Activated CD4-positive, alpha-beta T cell treated with anti-CD3 and anti-CD28 coated beads, Interleukin-2, amount 50 U/mL, for 24 hours (primary cell): ENCODE results near the gene TMEM203.

Experiments
- DNase-seq, 2 donors: peaks; one replicate each; pipeline ENCODE4 v3.0.0-alpha.2; 2020; ENCODE audit warnings: low read depth in 1 of 2, low spot score in 1 of 2

TMEM203 gene

DNA sequence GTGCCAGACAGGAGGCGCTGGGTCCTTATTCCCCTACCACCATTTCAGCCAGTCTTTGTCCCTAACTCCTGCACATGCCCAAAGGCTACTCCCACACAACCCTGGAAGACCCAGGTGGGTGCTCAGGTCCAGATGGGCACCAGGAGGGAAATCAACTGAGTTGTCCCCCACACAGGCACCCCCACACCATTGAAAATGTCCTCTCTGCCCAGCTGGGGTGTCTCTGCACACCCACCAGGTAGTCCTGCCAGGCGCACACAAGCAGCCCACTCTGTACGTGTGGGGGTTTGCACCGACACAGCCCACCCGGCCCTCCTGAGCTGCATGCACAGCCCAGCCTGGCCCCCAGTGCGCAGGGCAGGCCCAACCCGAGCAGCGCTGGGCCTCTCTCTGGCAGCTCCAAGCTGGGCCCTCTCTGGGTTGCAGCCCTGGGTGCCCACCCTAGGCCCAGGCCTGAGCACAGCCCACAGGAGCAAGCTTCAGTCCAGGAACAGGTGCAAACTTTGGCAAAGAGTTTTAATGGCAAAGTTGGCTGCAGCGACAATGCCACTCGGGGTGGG lies 14.4 kb upstream of the TMEM203 start:
- no peak for DNase-seq

DNA sequence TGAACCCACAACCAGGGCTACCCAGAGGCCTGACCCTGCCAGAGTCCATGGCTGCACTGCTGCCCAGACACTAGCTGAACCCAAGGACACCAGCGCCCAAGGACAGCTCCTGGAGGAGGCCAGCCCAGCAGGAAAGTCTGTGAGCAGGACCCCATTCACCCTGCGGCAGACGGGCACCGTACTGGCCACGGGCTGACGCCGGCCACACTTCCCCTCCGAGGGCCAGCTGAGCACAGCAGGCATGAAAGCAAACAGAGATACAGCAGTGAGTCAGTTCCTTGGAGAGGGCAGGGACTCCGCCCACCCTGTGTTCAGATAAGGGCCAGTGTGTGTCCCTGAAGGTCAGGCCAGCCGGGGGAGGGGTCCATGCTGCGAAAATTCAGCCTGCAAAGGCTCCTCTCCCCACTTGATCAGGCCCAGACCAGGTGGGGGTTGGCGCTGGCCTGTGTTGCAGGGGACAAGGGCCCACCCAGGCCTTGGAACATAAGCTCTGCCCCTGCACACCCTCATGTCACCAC lies 13.4 kb upstream of the TMEM203 start:
- DNase-seq = no peak

DNA sequence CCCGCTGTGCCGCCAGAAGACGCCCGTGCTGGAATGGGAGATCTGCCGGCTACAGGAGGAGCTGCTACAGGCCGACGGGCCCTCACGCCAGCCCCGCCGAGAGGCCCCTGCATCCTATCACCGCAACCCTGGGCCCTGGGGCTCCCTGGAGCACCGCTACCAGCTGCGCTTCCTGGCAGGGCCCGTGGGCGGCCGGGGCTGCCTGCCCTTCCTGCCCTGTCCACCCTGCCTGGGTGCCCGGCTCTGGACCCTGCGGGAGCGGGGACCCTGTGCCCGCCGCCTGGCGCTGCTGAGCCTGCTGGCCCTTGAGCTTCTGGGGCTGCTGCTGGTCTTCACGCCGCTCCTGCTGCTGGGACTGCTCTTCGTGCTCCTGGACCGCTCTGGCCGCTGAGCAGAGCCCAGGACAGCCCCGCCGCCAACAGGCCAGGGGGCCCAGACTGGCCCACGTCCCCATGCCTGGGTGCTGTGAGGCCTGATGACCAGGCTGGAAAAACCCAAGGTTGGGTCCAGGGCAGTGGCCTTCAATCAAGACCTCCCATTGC lies 12.8 kb upstream of the TMEM203 start:
- DNase-seq = no peak

DNA sequence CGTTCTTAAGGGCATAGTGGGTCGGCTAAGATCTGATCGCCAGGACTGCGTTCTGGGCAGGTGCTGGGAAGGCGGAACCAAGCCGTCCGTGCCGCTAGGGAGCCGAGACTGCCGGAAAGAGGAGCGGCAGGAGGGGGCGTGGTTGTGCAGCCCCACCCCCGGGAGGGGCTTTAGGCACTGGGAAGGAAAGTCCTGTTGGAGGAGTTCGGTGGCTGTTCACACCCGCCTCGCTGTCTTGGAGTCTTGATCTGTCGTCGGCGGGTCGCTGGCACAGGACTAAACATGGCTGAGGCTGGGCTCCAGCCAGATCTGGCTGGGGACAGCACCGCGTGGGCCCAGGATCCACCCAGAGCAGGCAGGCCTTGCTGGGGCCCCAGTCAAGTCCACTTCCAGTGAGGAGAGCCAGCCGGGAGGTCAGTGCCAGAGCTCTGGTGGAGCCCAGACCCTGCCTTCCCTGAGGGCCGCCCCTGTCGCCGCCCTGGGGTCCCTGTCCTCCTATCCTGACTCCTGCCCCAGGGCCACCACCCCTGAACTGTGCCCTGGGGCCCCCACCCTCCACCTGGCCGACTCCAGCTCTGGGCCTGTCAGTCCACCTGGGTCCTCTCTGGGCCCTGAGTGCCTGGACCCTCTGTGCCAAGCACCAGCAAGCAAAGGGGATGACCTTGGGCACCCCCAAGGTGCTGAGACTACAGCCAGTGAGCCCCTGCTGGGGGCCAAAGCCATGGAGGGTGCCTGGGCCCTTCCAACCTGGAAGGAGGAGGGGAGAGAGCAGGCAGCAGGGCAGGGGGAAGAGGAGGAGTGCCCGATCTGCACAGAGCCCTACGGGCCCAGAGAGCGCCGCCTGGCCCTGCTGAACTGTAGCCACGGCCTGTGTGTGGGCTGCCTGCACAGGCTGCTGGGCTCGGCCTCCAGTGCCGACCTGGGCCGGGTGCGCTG lies 12.1 kb upstream of the TMEM203 start:
- no peak for DNase-seq

DNA sequence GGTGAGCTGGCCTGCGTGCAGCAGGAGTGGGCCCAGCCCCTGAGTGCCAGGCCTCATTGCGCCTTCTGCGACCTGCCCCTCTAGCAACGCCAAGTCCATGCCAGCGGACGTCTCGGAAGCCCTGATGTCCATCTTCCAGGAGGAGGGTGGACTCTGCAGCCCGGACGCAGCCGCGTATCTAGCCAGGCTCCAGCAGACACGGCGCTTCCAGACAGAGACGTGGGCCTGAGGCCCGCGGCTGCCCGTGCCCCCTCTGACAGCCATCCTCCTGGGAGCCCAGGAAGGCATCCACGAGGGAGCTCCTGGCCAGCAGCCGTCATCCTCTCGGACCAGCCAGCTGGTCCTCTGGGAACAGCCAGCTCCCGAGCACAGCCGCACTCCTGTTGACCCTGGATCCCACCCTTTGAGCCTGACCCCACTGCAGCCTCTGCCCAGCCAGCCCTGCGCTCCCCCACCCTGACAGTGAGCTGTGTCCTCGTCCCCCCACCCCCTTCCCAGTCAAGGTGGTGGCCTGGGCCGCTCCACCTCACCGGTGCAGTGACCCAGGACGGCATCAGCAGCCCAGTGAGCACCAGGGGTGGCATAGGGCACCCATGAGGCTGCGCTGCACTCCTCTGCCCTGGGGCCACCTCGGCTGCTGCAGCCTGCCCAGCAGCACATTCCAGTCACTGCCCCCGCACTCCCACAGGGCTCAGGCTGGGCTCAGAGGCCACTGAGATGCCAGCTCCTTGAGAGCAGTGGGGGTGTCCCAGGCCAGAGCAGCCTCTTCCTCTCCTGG lies 10.9 kb upstream of the TMEM203 start:
- no peak for DNase-seq

DNA sequence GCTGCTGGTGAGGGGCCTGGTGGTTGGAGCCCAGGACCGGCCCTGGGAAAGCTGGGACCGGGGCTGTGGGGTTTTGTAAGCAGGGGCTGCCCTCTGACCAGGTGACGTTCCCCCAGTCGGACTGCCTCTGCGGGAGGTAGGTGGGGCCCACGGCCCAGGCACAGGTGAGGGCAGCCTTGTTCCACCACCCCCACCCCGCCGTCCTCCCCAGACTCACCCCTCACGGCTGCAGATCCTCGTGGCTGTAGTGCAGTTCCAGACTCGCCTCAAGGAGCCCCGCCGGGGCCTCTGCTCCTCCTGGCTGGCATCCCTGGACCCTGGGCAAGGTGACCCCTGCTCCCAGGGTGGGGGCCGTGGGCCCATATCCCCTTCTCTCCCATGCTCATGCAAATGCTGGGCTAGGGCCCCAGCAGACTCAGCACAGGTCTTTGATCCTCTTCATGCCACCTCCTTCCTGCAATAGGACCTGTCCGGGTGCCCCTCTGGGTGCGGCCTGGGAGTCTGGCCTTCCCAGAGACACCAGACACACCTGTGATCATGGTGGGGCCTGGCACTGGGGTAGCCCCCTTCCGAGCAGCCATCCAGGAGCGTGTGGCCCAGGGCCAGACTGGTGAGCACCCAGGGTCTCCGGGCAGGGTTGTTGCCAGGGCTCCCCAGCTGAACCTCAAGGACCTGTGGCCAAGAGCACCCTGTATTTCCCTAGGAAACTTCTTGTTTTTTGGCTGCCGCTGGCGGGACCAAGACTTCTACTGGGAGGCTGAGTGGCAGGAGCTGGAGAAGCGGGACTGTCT lies 9.9 kb upstream of the TMEM203 start:
- DNase-seq = no peak

DNA sequence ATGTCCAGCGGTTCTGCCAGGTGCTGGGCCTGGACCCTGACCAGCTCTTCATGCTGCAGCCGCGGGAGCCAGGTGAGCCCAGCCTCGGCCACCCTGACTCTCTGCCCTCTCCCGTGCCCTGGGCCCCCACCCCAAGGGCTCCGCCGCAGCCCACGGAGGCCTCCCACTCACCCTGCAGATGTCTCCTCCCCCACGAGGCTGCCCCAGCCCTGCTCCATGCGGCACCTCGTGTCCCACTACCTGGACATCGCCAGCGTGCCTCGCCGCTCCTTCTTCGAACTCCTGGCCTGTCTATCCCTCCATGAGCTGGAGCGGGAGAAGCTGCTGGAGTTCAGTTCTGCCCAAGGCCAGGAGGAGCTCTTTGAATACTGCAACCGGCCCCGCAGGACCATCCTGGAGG lies 9.2 kb upstream of the TMEM203 start:
- DNase-seq = no peak

DNA sequence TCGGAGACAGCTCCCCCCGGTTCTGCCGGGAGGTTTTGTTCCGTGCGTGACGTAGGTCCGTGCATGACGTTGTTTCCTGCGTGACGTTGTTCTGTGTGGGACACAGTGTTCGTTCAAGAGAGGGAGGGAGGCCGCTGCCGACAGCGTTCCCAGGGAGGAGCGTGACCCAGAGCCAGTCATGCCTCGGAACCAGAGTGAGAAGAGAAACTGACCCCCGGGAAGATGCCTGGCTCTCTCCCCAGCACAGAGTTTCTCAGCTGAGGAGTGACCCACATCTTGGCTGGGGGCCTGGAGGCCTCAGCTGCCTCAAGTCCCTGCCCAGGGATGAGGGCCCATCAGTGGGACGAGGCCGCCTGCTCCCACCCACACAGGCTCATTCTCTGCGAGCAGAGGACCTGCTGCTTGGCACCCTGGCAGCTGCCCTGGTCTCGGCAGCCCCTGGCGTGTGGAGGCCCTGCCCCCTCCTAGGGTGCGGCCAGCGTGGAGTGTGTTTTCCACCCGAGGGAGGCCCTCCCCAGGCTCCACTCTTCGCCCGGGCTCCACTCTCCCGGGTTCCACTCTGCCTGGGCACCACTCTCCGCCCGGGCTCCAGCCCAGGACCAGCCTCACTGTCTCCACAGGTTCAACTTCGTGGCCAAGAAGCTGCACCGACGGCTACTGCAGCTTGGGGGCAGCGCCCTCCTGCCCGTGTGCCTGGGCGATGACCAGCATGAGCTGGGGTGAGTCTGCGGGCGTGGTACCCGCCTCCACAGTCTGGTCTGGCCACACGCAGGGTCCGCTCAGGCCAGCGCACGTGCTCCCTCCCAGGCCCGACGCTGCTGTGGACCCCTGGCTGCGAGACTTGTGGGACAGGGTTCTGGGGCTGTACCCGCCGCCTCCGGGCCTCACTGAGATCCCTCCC lies 8.0 kb upstream of the TMEM203 start:
- no peak for DNase-seq

DNA sequence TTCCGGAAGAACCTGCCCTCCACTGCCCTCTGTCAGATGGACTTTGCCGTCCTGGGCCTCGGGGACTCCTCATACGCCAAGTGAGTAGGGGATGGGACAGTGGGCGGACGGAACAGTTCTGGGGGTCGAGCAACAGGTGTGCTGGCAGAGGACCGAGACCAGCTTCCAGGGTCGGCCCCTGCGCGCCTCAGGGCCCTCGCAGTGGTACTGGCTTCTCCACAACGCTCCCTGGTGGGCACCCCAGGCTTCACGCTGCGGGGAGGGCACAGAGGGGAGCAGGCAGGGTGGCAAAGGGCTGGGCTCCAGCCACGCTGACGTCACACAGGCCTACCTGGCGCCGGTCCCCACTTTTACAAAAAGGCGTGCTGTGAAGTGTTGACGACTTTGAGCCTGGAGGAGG lies 7.1 kb upstream of the TMEM203 start:
- DNase-seq = no peak

DNA sequence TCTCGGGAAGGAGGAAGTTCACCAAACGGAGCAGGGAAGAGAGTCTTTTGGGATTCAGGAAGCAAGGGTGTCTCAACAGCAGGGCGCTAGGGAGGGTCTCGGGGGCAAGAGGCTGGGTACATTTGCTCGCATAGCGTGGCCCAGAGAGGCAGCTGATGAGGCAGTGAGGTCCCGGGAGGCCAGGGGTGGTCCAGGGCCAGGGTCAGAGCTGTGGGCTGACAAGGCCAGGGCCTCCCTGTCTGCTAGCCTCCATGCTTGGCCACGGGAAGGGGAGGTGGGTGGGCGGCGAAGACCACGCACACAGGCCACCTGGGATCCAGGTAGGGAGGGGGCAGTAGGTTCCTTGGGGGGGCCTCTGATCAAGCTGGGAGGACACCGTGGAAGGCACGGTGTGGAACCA lies 6.1 kb upstream of the TMEM203 start:
- DNase-seq = no peak

DNA sequence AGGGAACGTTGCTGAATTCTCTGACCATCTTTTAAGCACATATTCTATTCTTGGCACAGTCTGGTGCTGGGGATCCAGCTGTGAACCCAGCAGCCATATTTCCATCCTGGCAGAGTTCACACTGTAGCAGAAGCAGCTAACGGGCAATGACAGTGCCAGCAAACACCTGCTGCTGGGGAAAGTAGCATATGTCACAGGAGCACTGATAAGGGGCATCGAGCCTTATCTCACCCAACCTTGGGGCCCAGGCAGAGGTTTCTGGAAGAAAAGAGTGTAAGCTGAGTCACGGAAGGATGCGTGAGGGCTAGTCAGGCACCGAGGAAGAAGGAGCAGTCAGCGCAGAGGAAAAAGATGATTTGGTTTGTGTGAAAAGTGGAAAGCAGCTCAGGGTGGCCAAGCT lies 1.2 kb upstream of the TMEM203 start:
- DNase-seq = no peak

DNA sequence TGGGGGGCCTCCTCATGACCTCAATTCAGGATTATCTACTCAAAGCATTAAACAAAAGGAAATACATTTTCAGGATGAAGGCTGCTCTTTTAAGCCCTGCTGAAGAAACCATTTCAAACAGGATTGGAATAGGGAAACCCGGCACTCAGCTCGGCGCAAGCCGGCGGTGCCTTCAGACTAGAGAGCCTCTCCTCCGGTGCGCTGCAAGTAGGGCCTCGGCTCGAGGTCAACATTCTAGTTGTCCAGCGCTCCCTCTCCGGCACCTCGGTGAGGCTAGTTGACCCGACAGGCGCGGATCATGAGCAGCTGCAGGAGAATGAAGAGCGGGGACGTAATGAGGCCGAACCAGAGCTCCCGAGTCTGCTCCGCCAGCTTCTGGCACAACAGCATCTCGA lies 720 bp downstream of the TMEM203 start:
- DNase-seq = no peak

DNA sequence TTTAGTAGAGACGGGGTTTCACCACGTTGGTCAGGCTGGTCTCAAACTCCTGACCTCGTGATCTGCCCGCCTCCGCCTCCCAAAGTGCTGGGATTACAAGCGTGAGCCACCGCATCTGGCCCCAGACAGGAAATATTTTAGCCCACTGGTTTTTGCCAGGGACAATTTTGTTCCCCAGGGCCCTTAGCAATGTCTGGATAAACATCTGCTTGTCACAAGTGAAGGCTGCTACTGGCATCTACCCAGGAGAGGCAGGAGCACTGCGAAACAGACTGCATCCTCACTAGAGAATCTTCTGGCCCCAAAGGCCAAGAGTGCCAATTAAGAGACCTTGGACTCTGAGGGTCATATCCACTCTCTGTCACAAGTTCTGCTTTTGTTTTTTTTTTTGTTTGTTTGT lies 2.5 kb downstream of the TMEM203 start:
- DNase-seq = no peak

DNA sequence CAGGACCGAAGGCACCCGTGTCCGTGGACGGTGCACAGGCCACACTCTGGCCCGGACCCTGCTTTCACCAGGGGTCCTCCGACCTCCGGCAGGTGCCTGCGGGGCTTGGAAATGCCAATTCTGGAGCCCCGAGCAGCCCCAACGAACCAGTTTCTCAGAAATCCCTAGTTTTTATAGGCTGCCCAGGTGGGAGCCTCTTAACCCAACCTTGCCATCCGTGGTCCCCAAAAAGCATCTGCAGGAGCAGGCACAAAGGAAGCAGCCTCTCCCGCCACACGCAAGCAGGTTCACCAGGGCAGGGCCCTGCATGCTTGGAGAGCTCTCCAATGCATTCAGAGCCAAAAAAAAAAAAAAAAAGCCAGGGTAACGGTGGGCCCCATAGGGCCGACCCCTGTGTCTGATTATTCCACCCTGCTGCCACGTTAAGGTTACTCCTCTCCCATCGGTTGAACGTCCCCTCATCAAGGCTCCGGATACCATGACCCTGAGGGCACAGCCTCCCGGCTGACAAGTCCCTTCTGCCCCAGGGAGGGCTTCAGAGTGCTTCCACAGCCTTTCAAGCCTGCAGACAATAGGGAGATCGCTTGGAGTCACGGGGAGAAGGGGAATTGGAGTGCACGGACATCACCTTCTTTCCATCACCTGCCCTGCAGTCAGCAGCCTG lies 4.1 kb downstream of the TMEM203 start:
- no peak for DNase-seq

DNA sequence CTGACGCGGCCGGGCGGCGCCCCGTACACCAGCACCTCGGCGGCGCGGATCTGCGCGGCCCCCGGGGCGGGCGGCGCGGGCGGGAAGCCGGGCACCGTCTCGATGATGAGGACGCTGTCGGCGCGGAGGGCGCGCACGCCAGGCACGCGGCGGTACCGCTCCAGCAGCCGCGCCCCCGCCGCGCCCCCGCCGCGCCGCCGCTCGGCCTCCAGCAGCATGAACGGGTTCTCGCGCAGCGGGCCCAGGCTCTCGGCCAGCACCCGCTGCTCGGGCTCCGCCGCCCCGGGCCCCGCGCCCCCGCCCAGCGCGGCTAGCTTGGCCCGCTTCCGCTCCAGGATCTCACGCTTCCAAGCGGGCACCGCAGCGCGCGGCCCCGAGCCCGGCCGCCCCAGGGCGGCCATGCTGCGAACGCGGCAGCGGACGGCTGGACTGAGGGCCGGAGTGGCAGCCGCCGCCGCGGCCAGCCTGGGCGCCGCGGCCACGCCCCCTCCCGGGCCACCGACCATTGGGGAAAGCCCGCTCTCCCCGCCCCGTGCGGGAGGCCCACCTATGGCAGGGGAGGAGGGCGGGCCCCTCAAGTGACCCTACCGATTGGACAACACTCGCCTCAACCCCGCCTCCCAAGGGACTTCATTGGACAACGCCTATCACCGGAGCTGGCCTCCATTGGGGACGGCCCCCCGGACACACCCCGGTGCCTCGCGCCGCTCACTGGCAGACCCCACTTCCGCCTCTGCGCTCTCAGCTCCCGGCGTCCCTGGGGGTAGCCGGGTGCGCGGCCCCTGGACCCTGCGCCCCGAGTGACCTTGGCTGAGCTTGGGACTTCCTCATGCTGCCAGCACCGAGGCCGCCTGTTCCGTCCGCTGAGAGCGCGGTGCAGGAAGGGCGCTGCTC lies 4.9 kb downstream of the TMEM203 start, which contains the start of gene TPRN:
Gene TPRN, minus strand, starts transcription at position 431 of the 894 bp plus-strand sequence. Its CDS starts 30 bp downstream, at position 401.
- DNase-seq = peak; percentile 88 to 99

DNA sequence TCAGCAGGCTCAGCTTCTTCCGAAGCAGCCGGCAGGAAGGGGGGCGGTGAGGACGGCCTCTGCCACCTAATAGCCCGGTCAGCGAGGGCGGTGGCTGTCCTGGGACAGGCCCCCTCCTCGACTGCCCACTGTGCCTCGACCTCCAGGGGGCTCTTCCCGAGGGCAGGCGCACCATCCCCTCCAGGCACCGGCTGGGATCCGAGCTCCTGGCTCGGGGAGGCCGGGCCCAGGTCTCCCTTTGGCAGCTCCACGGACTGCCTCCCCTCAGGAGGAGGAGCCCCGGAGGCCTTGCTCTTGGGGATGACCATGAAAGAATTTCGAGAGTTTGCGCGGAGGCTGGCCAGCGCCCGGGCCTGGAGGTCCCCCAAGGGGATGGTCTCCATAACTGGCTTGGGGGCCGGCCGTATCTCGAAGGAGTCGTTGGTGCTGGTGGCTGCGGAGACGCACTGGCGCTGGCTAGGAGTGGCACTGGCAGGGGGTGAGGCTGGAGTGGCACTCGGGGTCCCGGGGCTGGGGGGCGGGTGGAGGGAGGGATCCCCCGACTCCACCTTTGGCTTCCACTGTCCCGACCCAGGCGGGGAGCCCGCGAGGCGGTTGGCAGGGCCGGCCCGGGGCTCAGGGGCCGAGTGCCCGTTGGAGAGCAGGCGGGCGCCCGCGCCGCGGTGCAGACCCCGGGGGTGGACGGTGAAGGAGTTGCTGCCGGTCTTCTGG lies 5.9 kb downstream of the TMEM203 start:
- no peak for DNase-seq

DNA sequence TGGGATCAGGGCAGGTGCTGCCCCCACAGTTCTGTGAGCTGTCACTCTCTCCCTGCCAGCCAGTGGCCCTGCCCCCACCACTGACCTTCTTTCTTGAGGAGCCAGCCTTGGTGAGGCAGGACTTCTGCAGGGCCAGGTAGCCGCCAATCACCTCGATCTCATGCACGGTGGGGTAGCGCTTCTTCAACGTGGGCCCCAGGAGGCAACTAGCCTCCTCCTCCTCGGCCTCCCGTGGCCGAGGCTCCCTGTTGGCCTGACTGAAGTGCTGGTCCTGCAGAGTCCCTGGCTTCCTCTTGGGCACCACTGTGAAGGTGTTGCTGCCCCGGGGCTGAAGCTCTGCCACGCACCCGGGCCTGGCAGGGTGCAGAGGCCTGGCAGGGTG lies 6.6 kb downstream of the TMEM203 start:
- DNase-seq = no peak
